GM23338 (cell line): ENCODE results near the gene CLSTN2. TPM values are rescaled to one million over a fixed set of nuclear protein-coding genes. Genes with fewer than 3 reads are reported as not detected.

ENCODE experiments used
- ATAC-seq: fragments of 200-7000 bp; cut with Tn5 transposase; 3 replicates; pipeline ENCODE4 v1.9.1; 2020
- DNase-seq: peaks from one replicate; pipeline ENCODE4 v3.0.0-alpha.2; 2015; ENCODE audit warnings: low spot score
- H2AFZ ChIP-seq: fragments of 200-600 bp; sonication (generic); 2 replicates; pipeline ENCODE4 v1.8.0; 2016; ENCODE audit warnings: antibody characterized with exemption, mild to moderate bottlenecking, moderate library complexity
- H3F3A ChIP-seq: fragments of 200-600 bp; sonication (generic); replicated peaks from 2 replicates; pipeline ENCODE4 v1.8.0; 2017; ENCODE audit warnings: antibody characterized with exemption, mixed run types, low read depth
- H3K27ac ChIP-seq: fragments of 200-600 bp; sonication (generic); 2 replicates; pipeline ENCODE4 v1.6.1; 2016; ENCODE audit warnings: low read depth
- H3K27me3 ChIP-seq: fragments of 200-600 bp; sonication (generic); 2 replicates; pipeline ENCODE4 v1.8.0; 2016; ENCODE audit warnings: mild to moderate bottlenecking, mixed run types, moderate library complexity; ENCODE audit not compliant: insufficient read depth
- H3K36me3 ChIP-seq: fragments of 200-600 bp; sonication (generic); 2 replicates; pipeline ENCODE4 v1.8.0; 2016; ENCODE audit warnings: mild to moderate bottlenecking; ENCODE audit not compliant: insufficient read depth
- H3K4me1 ChIP-seq: fragments of 200-600 bp; sonication (generic); 2 replicates; pipeline ENCODE4 v1.8.0; 2016; ENCODE audit warnings: mild to moderate bottlenecking, moderate library complexity; ENCODE audit not compliant: insufficient read depth
- H3K4me2 ChIP-seq: fragments of 200-600 bp; sonication (generic); 2 replicates; pipeline ENCODE4 v1.7.1; 2017; ENCODE audit warnings: mixed run types
- H3K4me3 ChIP-seq: fragments of 200-600 bp; sonication (generic); 2 replicates; pipeline ENCODE4 v1.6.1; 2016; ENCODE audit warnings: mixed run types
- H3K79me2 ChIP-seq: fragments of 200-600 bp; sonication (generic); replicated peaks from 2 replicates; pipeline ENCODE4 v1.8.0; 2017; ENCODE audit warnings: mild to moderate bottlenecking; ENCODE audit not compliant: insufficient read depth
- H3K9me2 ChIP-seq: fragments of 200-600 bp; sonication (generic); 2 replicates; pipeline ENCODE4 v1.8.0; 2017; ENCODE audit not compliant: insufficient read depth
- H4K20me1 ChIP-seq: fragments of 200-600 bp; sonication (generic); replicated peaks from 2 replicates; pipeline ENCODE4 v1.8.0; 2017; ENCODE audit warnings: mild to moderate bottlenecking; ENCODE audit not compliant: insufficient read depth
- H3K27ac Mint-ChIP-seq: 2 replicates; pipeline ENCODE4 v1.8.0; 2020; ENCODE audit warnings: inconsistent platforms, mild to moderate bottlenecking, moderate library complexity, mixed read lengths
- H3K27me3 Mint-ChIP-seq: 3 replicates; pipeline ENCODE4 v1.8.0; 2022; ENCODE audit warnings: low read depth, mild to moderate bottlenecking, moderate library complexity, mixed read lengths, inconsistent platforms; ENCODE audit not compliant: insufficient read depth, poor library complexity
- H3K36me3 Mint-ChIP-seq: 3 replicates; pipeline ENCODE4 v1.8.0; 2021; ENCODE audit warnings: low read depth, mild to moderate bottlenecking, inconsistent platforms, moderate library complexity, mixed read lengths
- H3K4me1 Mint-ChIP-seq: 3 replicates; pipeline ENCODE4 v1.8.0; 2020; ENCODE audit warnings: mild to moderate bottlenecking, inconsistent platforms, mixed read lengths
- H3K4me3 Mint-ChIP-seq: 3 replicates; pipeline ENCODE4 v1.8.0; 2021; ENCODE audit warnings: moderate library complexity, mild to moderate bottlenecking, inconsistent platforms, mixed read lengths
- H3K9me3 Mint-ChIP-seq: 3 replicates; pipeline ENCODE4 v1.8.0; 2020; ENCODE audit warnings: moderate library complexity, mild to moderate bottlenecking, inconsistent platforms, mixed read lengths
- CREB1 ChIP-seq: fragments of 250-450 bp; sonication (Bioruptor Pico); IDR thresholded peaks from 2 replicates; pipeline ENCODE4 v1.5.0; 2020; ENCODE audit warnings: low read depth, mild to moderate bottlenecking, moderate library complexity
- EZH2 ChIP-seq: fragments of 200-600 bp; sonication (generic); IDR thresholded peaks from one replicate; pipeline ENCODE4 v1.8.0; 2017; ENCODE audit warnings: antibody characterized with exemption, mild to moderate bottlenecking, low read depth; ENCODE audit not compliant: unreplicated experiment
- EZH2phosphoT487 ChIP-seq: fragments of 200-600 bp; sonication (generic); IDR thresholded peaks from one replicate; pipeline ENCODE4 v1.8.1; 2018; ENCODE audit warnings: antibody characterized with exemption; ENCODE audit not compliant: unreplicated experiment
- JUNB ChIP-seq: IDR thresholded peaks from one replicate; pipeline ENCODE4 v1.6.1; 2016; ENCODE audit warnings: antibody characterized with exemption; ENCODE audit not compliant: unreplicated experiment
- NANOG ChIP-seq: IDR thresholded peaks from 2 replicates; pipeline ENCODE4 v1.6.1; 2016; ENCODE audit warnings: antibody characterized with exemption, borderline replicate concordance
- POLR2AphosphoS5 ChIP-seq: IDR thresholded peaks from 2 replicates; pipeline ENCODE4 v1.6.1; 2016; ENCODE audit warnings: antibody characterized with exemption, low read depth
- STAT1 ChIP-seq: IDR thresholded peaks from one replicate; pipeline ENCODE4 v1.6.1; 2016; ENCODE audit warnings: antibody characterized with exemption; ENCODE audit not compliant: unreplicated experiment
- ZNF114 ChIP-seq: fragments of 250-450 bp; sonication (Bioruptor Pico); IDR thresholded peaks from 2 replicates; pipeline ENCODE4 v1.5.0; 2020; ENCODE audit warnings: mild to moderate bottlenecking, moderate library complexity
- ZNF331 ChIP-seq: fragments of 250-450 bp; sonication (Bioruptor Pico); IDR thresholded peaks from 2 replicates; pipeline ENCODE4 v1.5.0; 2020; ENCODE audit warnings: low read depth, mild to moderate bottlenecking, moderate library complexity
- polyA plus RNA-seq: library from polyadenylated mRNA; unstranded; fragments of >200 nt; fragmentation: Nextera tagmentation; extraction: Ambion mirVana; gene quantifications from 2 replicates; pipeline ENCODE4 v1.2.1, GENCODE V29; 2016
- total RNA-seq: library from RNA; depleted of rRNA; stranded (reverse); fragments of >200 nt; shearing (Covaris generic); gene quantifications from 2 replicates; pipeline ENCODE4 v1.2.3, GENCODE V29; 2014
- TF ChIP-seq, protein P1 (sequence below), 2 experiments: fragments of 200-600 bp in 1 of 2; sonication (generic) in 1 of 2; conservative IDR thresholded peaks; 2 replicates each; pipeline versions ENCODE4 v1.5.1 to v1.6.1; 2016 to 2017; ENCODE audit warnings: antibody characterized with exemption in 2 of 2, low read depth in 2 of 2, mild to moderate bottlenecking in 2 of 2, moderate library complexity in 1 of 2
- TF ChIP-seq, protein P2 (sequence below): IDR thresholded peaks from 2 replicates; pipeline ENCODE4 v1.6.1; 2016; ENCODE audit warnings: antibody characterized with exemption
- TF ChIP-seq, protein P3 (sequence below): IDR thresholded peaks from one replicate; pipeline ENCODE4 v1.6.1; 2018; ENCODE audit warnings: antibody characterized with exemption; ENCODE audit not compliant: unreplicated experiment

CLSTN2 gene
- total and polyA plus RNA-seq, 2 experiments from 2014 or later = 0.11 to 0.83 TPM

DNA sequence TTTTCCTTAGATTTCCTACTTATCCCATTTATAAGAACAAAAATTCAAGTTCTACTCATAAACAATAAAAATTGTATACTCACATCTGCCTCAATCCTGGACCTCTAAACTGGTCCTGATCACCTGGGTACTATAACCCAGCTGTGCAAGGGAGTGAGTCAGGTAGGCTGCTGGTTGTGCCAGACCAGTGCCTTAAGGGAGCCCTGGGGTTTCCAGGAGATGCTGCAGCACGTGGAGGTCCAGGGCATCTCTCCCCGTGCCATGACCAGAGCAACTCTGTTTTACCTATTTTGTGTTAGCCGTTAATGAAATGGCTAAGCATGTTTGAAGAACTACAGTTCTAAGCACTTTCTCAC is 602.7 kb downstream of the CLSTN2 start (continued):
- TF ChIP-seq, protein P1, sequence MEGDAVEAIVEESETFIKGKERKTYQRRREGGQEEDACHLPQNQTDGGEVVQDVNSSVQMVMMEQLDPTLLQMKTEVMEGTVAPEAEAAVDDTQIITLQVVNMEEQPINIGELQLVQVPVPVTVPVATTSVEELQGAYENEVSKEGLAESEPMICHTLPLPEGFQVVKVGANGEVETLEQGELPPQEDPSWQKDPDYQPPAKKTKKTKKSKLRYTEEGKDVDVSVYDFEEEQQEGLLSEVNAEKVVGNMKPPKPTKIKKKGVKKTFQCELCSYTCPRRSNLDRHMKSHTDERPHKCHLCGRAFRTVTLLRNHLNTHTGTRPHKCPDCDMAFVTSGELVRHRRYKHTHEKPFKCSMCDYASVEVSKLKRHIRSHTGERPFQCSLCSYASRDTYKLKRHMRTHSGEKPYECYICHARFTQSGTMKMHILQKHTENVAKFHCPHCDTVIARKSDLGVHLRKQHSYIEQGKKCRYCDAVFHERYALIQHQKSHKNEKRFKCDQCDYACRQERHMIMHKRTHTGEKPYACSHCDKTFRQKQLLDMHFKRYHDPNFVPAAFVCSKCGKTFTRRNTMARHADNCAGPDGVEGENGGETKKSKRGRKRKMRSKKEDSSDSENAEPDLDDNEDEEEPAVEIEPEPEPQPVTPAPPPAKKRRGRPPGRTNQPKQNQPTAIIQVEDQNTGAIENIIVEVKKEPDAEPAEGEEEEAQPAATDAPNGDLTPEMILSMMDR (conservative IDR thresholded peaks at IDR 0.05; ENCODE audit: low read depth in 2 of 2) = no peak
- no peak for TF ChIP-seq JUNB

DNA sequence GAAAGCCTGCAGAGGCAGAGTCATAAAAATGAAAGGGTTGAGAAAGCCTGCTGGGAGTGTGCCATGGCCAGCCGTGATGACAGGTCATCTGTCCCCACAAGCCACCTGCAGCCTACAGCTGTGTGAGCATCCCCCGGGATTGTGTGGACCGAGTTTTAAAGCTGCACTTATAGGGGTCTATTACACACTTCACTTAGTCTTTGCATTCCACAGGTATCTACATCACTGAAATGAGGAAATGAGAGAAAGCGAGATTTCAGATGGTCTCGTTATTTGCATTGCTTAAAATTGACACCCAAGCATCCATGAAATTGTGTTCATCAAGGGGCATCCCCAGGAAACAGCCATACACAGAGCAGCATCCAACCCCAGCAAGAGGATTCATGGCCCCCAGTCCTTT is 605.3 kb downstream of the CLSTN2 start:
- H3K36me3 Mint-ChIP-seq = no peaks in the 10 kb centered on the region
- ATAC-seq = no peak
- H3K27me3 ChIP-seq = no peaks in the 10 kb centered on the region
- H3K27me3 Mint-ChIP-seq = no peaks in the 10 kb centered on the region
- H2AFZ ChIP-seq = no peak overlapping the region
- H3K4me3 ChIP-seq = no peak overlapping the region
- no peak overlapping the region for H3K4me3 Mint-ChIP-seq
- no peaks in the 10 kb centered on the region; the same call in 2 of the 3 replicates for H3K9me3 Mint-ChIP-seq
- H3K9me2 ChIP-seq = no peaks in the 10 kb centered on the region
- H4K20me1 ChIP-seq = no peaks in the 10 kb centered on the region
- H3K36me3 ChIP-seq = no peaks in the 10 kb centered on the region
- no peaks in the 10 kb centered on the region for H3K79me2 ChIP-seq
- H3K27ac ChIP-seq = no peak overlapping the region
- DNase-seq = no peak
- TF ChIP-seq, protein P2, sequence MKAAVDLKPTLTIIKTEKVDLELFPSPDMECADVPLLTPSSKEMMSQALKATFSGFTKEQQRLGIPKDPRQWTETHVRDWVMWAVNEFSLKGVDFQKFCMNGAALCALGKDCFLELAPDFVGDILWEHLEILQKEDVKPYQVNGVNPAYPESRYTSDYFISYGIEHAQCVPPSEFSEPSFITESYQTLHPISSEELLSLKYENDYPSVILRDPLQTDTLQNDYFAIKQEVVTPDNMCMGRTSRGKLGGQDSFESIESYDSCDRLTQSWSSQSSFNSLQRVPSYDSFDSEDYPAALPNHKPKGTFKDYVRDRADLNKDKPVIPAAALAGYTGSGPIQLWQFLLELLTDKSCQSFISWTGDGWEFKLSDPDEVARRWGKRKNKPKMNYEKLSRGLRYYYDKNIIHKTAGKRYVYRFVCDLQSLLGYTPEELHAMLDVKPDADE = no peak
- TF ChIP-seq EZH2 = no peak
- no peak overlapping the region for H3K4me2 ChIP-seq
- H3K4me1 Mint-ChIP-seq = no peaks in the 10 kb centered on the region; the same call in 2 of the 3 replicates
- H3F3A ChIP-seq = no peaks in the 10 kb centered on the region
- peaks cover 3% of the 10 kb centered on the region; the same call in 1 of the 2 replicates for H3K4me1 ChIP-seq
- no peak overlapping the region for H3K27ac Mint-ChIP-seq

DNA sequence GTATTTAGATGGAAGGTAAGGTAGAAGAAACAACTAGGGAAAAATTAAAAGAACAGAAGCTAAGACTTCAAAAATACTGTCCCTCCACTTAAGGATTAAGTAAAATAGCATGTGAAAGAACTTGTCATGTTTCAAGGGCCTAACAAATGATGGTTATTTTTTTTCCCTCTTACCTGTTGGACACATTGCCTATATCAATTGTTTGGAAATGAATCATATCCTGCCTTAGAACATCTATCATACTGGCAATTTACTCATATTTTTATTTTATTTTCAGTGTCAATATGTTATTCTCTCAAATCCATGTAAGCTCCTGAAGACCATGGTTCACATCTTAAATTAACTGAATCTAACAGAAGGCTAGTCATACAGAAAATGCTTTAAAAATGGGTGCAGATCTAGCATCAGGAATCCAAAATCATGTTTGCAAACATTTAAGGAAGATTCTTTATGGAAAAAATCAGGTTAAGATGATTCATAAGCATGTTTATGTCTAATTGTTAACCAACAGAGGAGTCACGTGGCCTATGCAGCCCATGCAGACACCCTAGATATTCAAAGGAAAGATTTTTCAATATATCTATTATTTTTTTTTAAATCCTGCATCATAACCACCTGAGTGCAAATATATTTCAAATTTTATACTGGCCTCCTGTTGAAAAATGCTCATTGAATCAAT is 607.1 kb downstream of the CLSTN2 start:
- H3F3A ChIP-seq = no peaks in the 10 kb centered on the region
- no peaks in the 10 kb centered on the region for H3K27me3 ChIP-seq
- no peak overlapping the region for H3K4me3 ChIP-seq
- H3K27me3 Mint-ChIP-seq = no peaks in the 10 kb centered on the region
- H3K4me3 Mint-ChIP-seq = no peak overlapping the region
- no peak for TF ChIP-seq ZNF331
- TF ChIP-seq, protein P1 (conservative IDR thresholded peaks at IDR 0.05; ENCODE audit: low read depth in 2 of 2) = no peak
- no peak for TF ChIP-seq EZH2phosphoT487
- TF ChIP-seq, protein P3, sequence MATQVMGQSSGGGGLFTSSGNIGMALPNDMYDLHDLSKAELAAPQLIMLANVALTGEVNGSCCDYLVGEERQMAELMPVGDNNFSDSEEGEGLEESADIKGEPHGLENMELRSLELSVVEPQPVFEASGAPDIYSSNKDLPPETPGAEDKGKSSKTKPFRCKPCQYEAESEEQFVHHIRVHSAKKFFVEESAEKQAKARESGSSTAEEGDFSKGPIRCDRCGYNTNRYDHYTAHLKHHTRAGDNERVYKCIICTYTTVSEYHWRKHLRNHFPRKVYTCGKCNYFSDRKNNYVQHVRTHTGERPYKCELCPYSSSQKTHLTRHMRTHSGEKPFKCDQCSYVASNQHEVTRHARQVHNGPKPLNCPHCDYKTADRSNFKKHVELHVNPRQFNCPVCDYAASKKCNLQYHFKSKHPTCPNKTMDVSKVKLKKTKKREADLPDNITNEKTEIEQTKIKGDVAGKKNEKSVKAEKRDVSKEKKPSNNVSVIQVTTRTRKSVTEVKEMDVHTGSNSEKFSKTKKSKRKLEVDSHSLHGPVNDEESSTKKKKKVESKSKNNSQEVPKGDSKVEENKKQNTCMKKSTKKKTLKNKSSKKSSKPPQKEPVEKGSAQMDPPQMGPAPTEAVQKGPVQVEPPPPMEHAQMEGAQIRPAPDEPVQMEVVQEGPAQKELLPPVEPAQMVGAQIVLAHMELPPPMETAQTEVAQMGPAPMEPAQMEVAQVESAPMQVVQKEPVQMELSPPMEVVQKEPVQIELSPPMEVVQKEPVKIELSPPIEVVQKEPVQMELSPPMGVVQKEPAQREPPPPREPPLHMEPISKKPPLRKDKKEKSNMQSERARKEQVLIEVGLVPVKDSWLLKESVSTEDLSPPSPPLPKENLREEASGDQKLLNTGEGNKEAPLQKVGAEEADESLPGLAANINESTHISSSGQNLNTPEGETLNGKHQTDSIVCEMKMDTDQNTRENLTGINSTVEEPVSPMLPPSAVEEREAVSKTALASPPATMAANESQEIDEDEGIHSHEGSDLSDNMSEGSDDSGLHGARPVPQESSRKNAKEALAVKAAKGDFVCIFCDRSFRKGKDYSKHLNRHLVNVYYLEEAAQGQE = no peak
- no peak for TF ChIP-seq CREB1 (CRISPR knock-in tag)
- no peak for TF ChIP-seq POLR2AphosphoS5
- TF ChIP-seq JUNB = no peak
- TF ChIP-seq ZNF114 = no peak
- TF ChIP-seq, protein P2 = no peak
- TF ChIP-seq STAT1 = no peak
- TF ChIP-seq NANOG = no peak
- TF ChIP-seq EZH2 = no peak
- no peak overlapping the region for H3K4me2 ChIP-seq
- ATAC-seq (no peak), DNase-seq (no peak)
- no peaks in the 10 kb centered on the region for H3K36me3 ChIP-seq
- H3K36me3 Mint-ChIP-seq = no peaks in the 10 kb centered on the region
- no peaks in the 10 kb centered on the region for H3K4me1 ChIP-seq
- H3K79me2 ChIP-seq = no peaks in the 10 kb centered on the region
- H4K20me1 ChIP-seq = no peaks in the 10 kb centered on the region
- no peak overlapping the region for H3K27ac Mint-ChIP-seq
- H3K9me3 Mint-ChIP-seq = no peaks in the 10 kb centered on the region; the same call in 2 of the 3 replicates
- no peak overlapping the region for H3K27ac ChIP-seq
- H3K9me2 ChIP-seq = no peaks in the 10 kb centered on the region
- no peak overlapping the region for H2AFZ ChIP-seq
- H3K4me1 Mint-ChIP-seq = no peaks in the 10 kb centered on the region; the same call in 2 of the 3 replicates
